Spinal cord (tissue), 10 donors: ENCODE measurements around the gene COLEC11. TPM values are rescaled to one million over a fixed set of nuclear protein-coding genes. Genes with fewer than 3 reads are reported as not detected.
"Not testable (repeated sequence)": the region's sequence is repeated elsewhere in the genome, so short reads cannot be mapped to it uniquely, and the experiment has no call there.

ENCODE experiments used
- DNase-seq, 6 donors: peaks; one replicate each; pipeline versions ENCODE4 v3.0.0 to v3.0.0-alpha.2; 2013 to 2015; ENCODE audit warnings: low spot score in 6 of 6, low read depth in 4 of 6
- H3K27ac ChIP-seq: one replicate; pipeline ENCODE4 v1.5.1; 2013; ENCODE audit warnings: low read depth, low read length, control low read depth
- H3K27me3 ChIP-seq: one replicate; pipeline ENCODE4 v1.6.1; 2013; ENCODE audit warnings: low read length; ENCODE audit not compliant: control insufficient read depth, insufficient read depth
- H3K36me3 ChIP-seq: one replicate; pipeline ENCODE4 v1.6.1; 2013; ENCODE audit warnings: low read length; ENCODE audit not compliant: control insufficient read depth, insufficient read depth
- H3K4me1 ChIP-seq: one replicate; pipeline ENCODE4 v1.6.1; 2013; ENCODE audit warnings: low read length; ENCODE audit not compliant: control insufficient read depth, insufficient read depth
- H3K4me3 ChIP-seq: one replicate; pipeline ENCODE4 v1.5.1; 2013; ENCODE audit warnings: low read depth, low read length, control low read depth
- H3K9me3 ChIP-seq: one replicate; pipeline ENCODE4 v1.6.1; 2013; ENCODE audit warnings: low read length; ENCODE audit not compliant: control insufficient read depth, insufficient read depth
- WGBS: methylation state at CpG from one replicate; pipeline ENCODE4 v1.1.5; 2013; ENCODE audit warnings: missing lambda C conversion rate; ENCODE audit not compliant: insufficient coverage; 5-methylcytosine and 5-hydroxymethylcytosine counted together
- polyA plus RNA-seq, 2 donors: library from polyadenylated mRNA; unstranded; fragments of 120-200 nt; gene quantifications; one replicate each; pipeline ENCODE4 v1.2.1, GENCODE V29; 2013; ENCODE audit not compliant: insufficient read length in 2 of 2
- total RNA-seq, 2 donors: library from RNA; depleted of rRNA in 1 of 2; stranded (reverse); fragments of 120-200 nt in 1 of 2; fragments of >200 nt in 1 of 2; gene quantifications; one replicate each; pipeline versions ENCODE4 v1.2.3 to v1.2.4, GENCODE V29; 2013 to 2014
- donor health status: healthy.

Gene COLEC11
- total and polyA plus RNA-seq, 4 donors, result 1.1 to 31.1 (median 1.7) TPM

GRCh38 chr2:3610415-3610814 lies 15.5 kb downstream of the COLEC11 start:
- peaks cover 29% of the 10 kb centered on the region for H3K4me1 ChIP-seq
- H3K9me3 ChIP-seq, result peaks cover 3% of the 10 kb centered on the region
- H3K27ac ChIP-seq, result no peak overlapping the region
- H3K4me3 ChIP-seq, result no peak overlapping the region
- no peaks in the 10 kb centered on the region for H3K36me3 ChIP-seq
- 85% methylated on average over 9 of the region's 9 CpGs for WGBS
- DNase-seq, result no peak
- no peaks in the 10 kb centered on the region for H3K27me3 ChIP-seq

- 29% methylated on average over 19 of the region's 23 CpGs for WGBS
- Histone ChIP-seq H3K4me1 (peaks cover 24% of the 10 kb centered on the region), H3K27ac (no peak overlapping the region), H3K36me3 (no peaks in the 10 kb centered on the region), H3K4me3 (no peak overlapping the region), H3K27me3 (no peaks in the 10 kb centered on the region), H3K9me3 (peaks cover 3% of the 10 kb centered on the region)
- peak in 2 of 6 donors; percentile 24 to 66 for DNase-seq
Observed at GRCh38 chr2:3610881-3611505, 16.1 kb downstream of the COLEC11 start.

GRCh38 chr2:3611589-3611988 lies 16.7 kb downstream of the COLEC11 start:
- 60% methylated on average over 4 of the region's 11 CpGs for WGBS

DNA sequence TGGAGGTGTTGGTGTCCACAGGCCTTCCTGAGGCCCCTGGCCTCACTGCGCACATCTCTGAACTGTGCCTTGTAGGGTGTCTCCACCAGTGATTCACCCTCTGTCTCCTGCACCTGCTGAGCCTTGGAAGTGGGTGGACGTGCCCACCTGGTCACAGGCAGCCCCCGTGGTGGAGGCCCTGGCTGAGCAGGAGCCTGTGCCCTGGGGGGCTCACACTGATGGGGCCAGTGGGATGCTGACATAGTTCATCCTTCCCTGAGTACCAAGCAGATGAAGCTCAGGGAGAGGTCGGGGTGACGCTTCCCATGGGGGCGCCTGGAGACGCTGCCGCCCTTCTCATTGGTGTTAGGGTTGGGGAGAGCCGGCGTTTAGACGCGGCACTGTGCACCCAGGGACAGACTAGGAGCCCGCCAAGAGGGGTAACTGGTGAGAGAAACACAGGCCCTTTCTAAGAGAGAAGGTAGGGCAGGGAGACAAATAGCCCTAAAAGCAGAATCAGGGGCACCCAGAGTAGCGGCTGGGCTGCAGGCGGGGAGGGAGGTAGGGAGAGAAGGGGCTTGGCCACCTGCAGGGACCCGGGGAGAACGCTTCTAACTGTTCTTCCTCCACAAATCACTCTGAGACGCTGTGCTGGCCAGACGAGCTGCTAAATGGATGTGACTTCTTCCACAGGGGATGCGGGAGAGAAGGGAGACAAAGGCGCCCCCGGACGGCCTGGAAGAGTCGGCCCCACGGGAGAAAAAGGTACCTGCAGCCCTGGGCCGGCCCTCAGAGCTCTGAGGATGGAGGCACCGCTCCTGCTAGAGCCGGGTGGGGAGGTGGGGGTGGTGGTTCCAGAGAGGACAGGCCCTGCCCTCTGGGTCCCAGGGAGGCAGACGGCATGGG lies 18.0 kb downstream of the COLEC11 start:
- Histone ChIP-seq H3K4me1 (peaks cover 13% of the 10 kb centered on the region), H3K4me3 (no peak overlapping the region), H3K9me3 (peaks cover 3% of the 10 kb centered on the region), H3K36me3 (no peaks in the 10 kb centered on the region), H3K27me3 (no peaks in the 10 kb centered on the region), H3K27ac (no peak overlapping the region)
- no peak for DNase-seq
- 90% methylated on average over 26 of the region's 29 CpGs for WGBS

More at GRCh38 chr2:3611589-3611988, 16.7 kb downstream of the COLEC11 start:
- Histone ChIP-seq H3K27me3 (no peaks in the 10 kb centered on the region), H3K36me3 (no peaks in the 10 kb centered on the region), H3K4me1 (peaks cover 18% of the 10 kb centered on the region), H3K4me3 (no peak overlapping the region), H3K27ac (no peak overlapping the region), H3K9me3 (peaks cover 3% of the 10 kb centered on the region)
- DNase-seq, result no peak

- H3K36me3 ChIP-seq, result no peaks in the 10 kb centered on the region
- H3K27ac ChIP-seq, result no peak overlapping the region
- no peak overlapping the region for H3K4me3 ChIP-seq
- 98% methylated on average over 7 of the region's 12 CpGs for WGBS
- no peaks in the 10 kb centered on the region for H3K27me3 ChIP-seq
- peaks cover 3% of the 10 kb centered on the region for H3K9me3 ChIP-seq
- DNase-seq, result no peak
- peaks cover 13% of the 10 kb centered on the region for H3K4me1 ChIP-seq
Observed at GRCh38 chr2:3613524-3613905, 18.6 kb downstream of the COLEC11 start.

DNA sequence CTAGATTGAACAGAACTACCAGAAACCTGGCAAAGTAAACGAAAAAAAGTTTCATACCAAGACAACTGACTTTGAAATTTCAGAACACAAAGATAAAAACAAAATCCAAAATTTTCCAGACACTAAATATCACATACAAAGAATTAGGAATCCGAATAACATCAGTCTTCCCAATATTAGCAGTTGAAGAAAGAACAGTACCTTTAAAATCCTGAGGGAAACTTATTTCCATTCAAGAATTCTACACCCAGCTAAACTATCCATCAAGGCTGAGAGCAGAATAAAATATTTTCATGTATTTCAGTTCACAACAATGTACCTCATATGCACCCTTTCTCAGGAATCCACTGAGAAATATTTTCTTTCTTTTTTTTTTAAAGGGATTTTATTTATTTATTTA lies 19.8 kb downstream of the COLEC11 start:
- H3K4me1 ChIP-seq, result peaks cover 13% of the 10 kb centered on the region
- not testable (repeated sequence) for H3K4me3 ChIP-seq, H3K9me3 ChIP-seq, H3K27ac ChIP-seq, DNase-seq, H3K27me3 ChIP-seq, H3K36me3 ChIP-seq
- WGBS, result 80% methylated on average over 1 of the region's 2 CpGs

- not testable (repeated sequence) for H3K27me3 ChIP-seq, H3K4me3 ChIP-seq, H3K9me3 ChIP-seq, H3K36me3 ChIP-seq, H3K27ac ChIP-seq, DNase-seq, H3K4me1 ChIP-seq
- 93% methylated on average over 8 of the region's 46 CpGs for WGBS
Observed at GRCh38 chr2:3615541-3616200, 20.8 kb downstream of the COLEC11 start.

- not testable (repeated sequence) for H3K9me3 ChIP-seq, H3K4me1 ChIP-seq, DNase-seq, H3K36me3 ChIP-seq, H3K27ac ChIP-seq, H3K27me3 ChIP-seq, H3K4me3 ChIP-seq
- 97% methylated on average over 17 of the region's 25 CpGs for WGBS
Observed at GRCh38 chr2:3616435-3617197, 21.7 kb downstream of the COLEC11 start.

GRCh38 chr2:3617198-3617890 lies 22.4 kb downstream of the COLEC11 start:
- Histone ChIP-seq H3K27ac (no peak overlapping the region), H3K27me3 (no peaks in the 10 kb centered on the region), H3K9me3 (peaks cover 3% of the 10 kb centered on the region), H3K36me3 (no peaks in the 10 kb centered on the region), H3K4me1 (no peaks in the 10 kb centered on the region), H3K4me3 (no peak overlapping the region)
- DNase-seq, result no peak
- 99% methylated on average over 9 of the region's 21 CpGs for WGBS
